HepG2 (cell line): ENCODE results near the gene IRF3. TPM values are rescaled to one million over a fixed set of nuclear protein-coding genes. Genes with fewer than 3 reads are reported as not detected.

Experiments used
- ARID4A ChIP-seq: sonication (generic); formaldehyde crosslinking; IDR thresholded peaks from 2 replicates; pipeline ENCODE4 v1.5.0; 2020; ENCODE audit warnings: mild to moderate bottlenecking, missing genetic modification reagents, borderline replicate concordance
- CBFB ChIP-seq: sonication (generic); formaldehyde crosslinking; IDR thresholded peaks from 2 replicates; pipeline ENCODE4 v1.4.0; 2020; ENCODE audit warnings: missing genetic modification reagents
- FOSL1 ChIP-seq: sonication (generic); formaldehyde crosslinking; IDR thresholded peaks from 2 replicates; pipeline ENCODE4 v1.9.0; 2021; ENCODE audit warnings: missing genetic modification reagents, borderline replicate concordance
- HES4 ChIP-seq: sonication (generic); formaldehyde crosslinking; IDR thresholded peaks from 2 replicates; pipeline ENCODE4 v1.9.0; 2021; ENCODE audit warnings: mild to moderate bottlenecking, missing genetic modification reagents, borderline replicate concordance
- KLF15 ChIP-seq: sonication (generic); formaldehyde crosslinking; IDR thresholded peaks from 2 replicates; pipeline ENCODE4 v1.8.1; 2023; ENCODE audit warnings: borderline replicate concordance, mild to moderate bottlenecking, inconsistent platforms, missing genetic modification reagents, mixed read lengths
- KLF9 ChIP-seq: IDR thresholded peaks from 2 replicates; pipeline ENCODE4 v1.6.1; 2016; ENCODE audit warnings: low read depth
- NCOA1 ChIP-seq: sonication (generic); formaldehyde crosslinking; IDR thresholded peaks from 2 replicates; pipeline ENCODE4 v1.9.0; 2021; ENCODE audit warnings: missing genetic modification reagents
- NR2F1 ChIP-seq, 2 experiments: fragments of 450-650 bp in 1 of 2; formaldehyde crosslinking in 1 of 2; IDR thresholded peaks; 2 replicates each; pipeline versions ENCODE4 v1.5.0 to v1.6.1; 2016 to 2020; ENCODE audit warnings: mild to moderate bottlenecking in 1 of 2, missing compliant biosample characterization in 1 of 2, missing genetic modification reagents in 1 of 2, moderate library complexity in 1 of 2
- POLR2G ChIP-seq: fragments of 200-400 bp; formaldehyde crosslinking; IDR thresholded peaks from 2 replicates; pipeline ENCODE4 v1.6.1; 2018; ENCODE audit warnings: mild to moderate bottlenecking, low read depth, low read length, moderate library complexity
- RXRB ChIP-seq: IDR thresholded peaks from 2 replicates; pipeline ENCODE4 v1.6.1; 2016; ENCODE audit warnings: borderline replicate concordance, missing genetic modification reagents, missing compliant biosample characterization
- SMAD9 ChIP-seq: sonication (generic); formaldehyde crosslinking; IDR thresholded peaks from 2 replicates; pipeline ENCODE4 v1.5.1; 2020; ENCODE audit warnings: mild to moderate bottlenecking, missing genetic modification reagents
- SP1 ChIP-seq, 2 experiments: fragments of 450-650 bp in 1 of 2; sonication (generic) in 1 of 2; formaldehyde crosslinking in 1 of 2; IDR thresholded peaks; 2 replicates each; pipeline versions ENCODE4 v1.4.0 to v1.6.1; 2016 to 2020; ENCODE audit warnings: missing genetic modification reagents in 1 of 2
- STAT5B ChIP-seq: sonication (generic); formaldehyde crosslinking; IDR thresholded peaks from 2 replicates; pipeline ENCODE4 v1.4.0; 2020; ENCODE audit warnings: missing genetic modification reagents
- TERF1 ChIP-seq: sonication (generic); formaldehyde crosslinking; IDR thresholded peaks from 2 replicates; pipeline ENCODE4 v1.8.0; 2022; ENCODE audit warnings: mild to moderate bottlenecking, missing genetic modification reagents, moderate library complexity
- ZBTB1 ChIP-seq: sonication (generic); formaldehyde crosslinking; IDR thresholded peaks from 2 replicates; pipeline ENCODE4 v1.4.0; 2020; ENCODE audit warnings: missing genetic modification reagents, borderline replicate concordance
- ZBTB43 ChIP-seq: sonication (generic); formaldehyde crosslinking; conservative IDR thresholded peaks from 2 replicates; pipeline ENCODE4 v1.4.0; 2020; ENCODE audit warnings: missing genetic modification reagents
- ZFP62 ChIP-seq: sonication (generic); formaldehyde crosslinking; IDR thresholded peaks from 2 replicates; pipeline ENCODE4 v1.4.0; 2020; ENCODE audit warnings: missing genetic modification reagents
- ZNF12 ChIP-seq: sonication (generic); formaldehyde crosslinking; IDR thresholded peaks from 2 replicates; pipeline ENCODE4 v1.5.0; 2020; ENCODE audit warnings: missing genetic modification reagents
- ZNF180 ChIP-seq: sonication (generic); formaldehyde crosslinking; IDR thresholded peaks from 2 replicates; pipeline ENCODE4 v1.4.0; 2020; ENCODE audit warnings: low read depth, missing genetic modification reagents, borderline replicate concordance
- ZNF235 ChIP-seq: sonication (generic); formaldehyde crosslinking; IDR thresholded peaks from 2 replicates; pipeline ENCODE4 v1.8.1; 2023; ENCODE audit warnings: mild to moderate bottlenecking, missing genetic modification reagents, borderline replicate concordance
- ZNF251 ChIP-seq: sonication (generic); formaldehyde crosslinking; IDR thresholded peaks from 2 replicates; pipeline ENCODE4 v1.9.0; 2021; ENCODE audit warnings: mild to moderate bottlenecking, missing genetic modification reagents
- ZNF430 ChIP-seq: sonication (generic); formaldehyde crosslinking; IDR thresholded peaks from 2 replicates; pipeline ENCODE4 v1.9.0; 2021; ENCODE audit warnings: mild to moderate bottlenecking, missing genetic modification reagents
- ZSCAN20 ChIP-seq: sonication (generic); formaldehyde crosslinking; IDR thresholded peaks from 2 replicates; pipeline ENCODE4 v1.4.0; 2020; ENCODE audit warnings: missing genetic modification reagents, mild to moderate bottlenecking, borderline replicate concordance
- polyA plus RNA-seq, 8 experiments: library from polyadenylated mRNA; depleted of rRNA in 3 of 8; stranded (reverse) in 7 of 8; unstranded in 1 of 8; fragments of >200 nt; fragmentation: Illumina TruSeq in 4 of 8; extraction: Trizol in 4 of 8; gene quantifications; 2 replicates each; pipeline versions ENCODE4 v1.2.1 to v1.2.3, GENCODE V29; 2011 to 2016; ENCODE audit warnings: low read depth in 4 of 8, missing spikeins in 1 of 8, mixed read lengths in 1 of 8; ENCODE audit not compliant: insufficient read depth in 1 of 8
- total RNA-seq, 5 experiments: library from RNA; depleted of rRNA; stranded (reverse); fragments of >200 nt; fragmentation: Illumina TruSeq; extraction: Trizol; gene quantifications; 2 replicates each; pipeline ENCODE4 v1.2.3, GENCODE V29; 2016; ENCODE audit warnings: low read depth in 1 of 5

IRF3 gene
- total and polyA plus RNA-seq, 2 of the 13 experiments (the other 11 are each of a cell fraction or from before 2014, with no cell fraction given): 61.9 to 65.5 TPM

GRCh38 chr19:49672131-49672919 is 6.7 kb upstream of the IRF3 start (continued):
- no peak; the same call in 1 of the 2 replicates for TF ChIP-seq ZNF430 (CRISPR knock-in tag)
- TF ChIP-seq KLF15 (CRISPR knock-in tag): no peak
- peak; percentile 88 for TF ChIP-seq CBFB (CRISPR knock-in tag)
- TF ChIP-seq POLR2G: peak; percentile 33; the same call in 1 of the 2 replicates
- TF ChIP-seq ARID4A (CRISPR knock-in tag): peak; percentile 80; the same call in 1 of the 2 replicates
- TF ChIP-seq RXRB: peak; percentile 58
- TF ChIP-seq ZNF12 (CRISPR knock-in tag): no peak
- TF ChIP-seq ZSCAN20 (CRISPR knock-in tag): no peak
- no peak for TF ChIP-seq FOSL1 (CRISPR knock-in tag)
- TF ChIP-seq ZBTB43 (CRISPR knock-in tag): 0 out of 2 replicates have a peak, but pooled peaks have one; percentile 33
- no peak for TF ChIP-seq TERF1 (CRISPR knock-in tag)
- no peak for TF ChIP-seq SMAD9 (CRISPR knock-in tag)
- no peak for TF ChIP-seq NR2F1 (CRISPR knock-in tag; IDR thresholded peaks at IDR 0.05)
- peak; percentile 71; the same call in 1 of the 2 replicates for TF ChIP-seq ZNF235 (CRISPR knock-in tag)
- TF ChIP-seq SP1 (IDR thresholded peaks at IDR 0.05): no peak
- peak; percentile 41 for TF ChIP-seq SP1 (CRISPR knock-in tag; IDR thresholded peaks at IDR 0.05)
- TF ChIP-seq HES4 (CRISPR knock-in tag): no peak
- TF ChIP-seq ZFP62 (CRISPR knock-in tag): no peak
- TF ChIP-seq ZBTB1 (CRISPR knock-in tag): no peak
- no peak for TF ChIP-seq STAT5B
- no peak for TF ChIP-seq KLF9 (CRISPR knock-in tag)
- TF ChIP-seq ZNF180: no peak
- no peak for TF ChIP-seq NCOA1 (CRISPR knock-in tag)
- no peak for TF ChIP-seq ZNF251 (CRISPR knock-in tag)
